Measurements from ENCODE around the gene KIF1C. TPM values are rescaled to one million over a fixed set of nuclear protein-coding genes. Genes with fewer than 3 reads are reported as not detected.
A peak's percentile ranks its signal among the peaks of the same experiment; 100 is the strongest.

The KIF1C gene
- total RNA-seq, 6 experiments from 2014 or later = 59.8 to 112 (median 99.3) TPM

DNA sequence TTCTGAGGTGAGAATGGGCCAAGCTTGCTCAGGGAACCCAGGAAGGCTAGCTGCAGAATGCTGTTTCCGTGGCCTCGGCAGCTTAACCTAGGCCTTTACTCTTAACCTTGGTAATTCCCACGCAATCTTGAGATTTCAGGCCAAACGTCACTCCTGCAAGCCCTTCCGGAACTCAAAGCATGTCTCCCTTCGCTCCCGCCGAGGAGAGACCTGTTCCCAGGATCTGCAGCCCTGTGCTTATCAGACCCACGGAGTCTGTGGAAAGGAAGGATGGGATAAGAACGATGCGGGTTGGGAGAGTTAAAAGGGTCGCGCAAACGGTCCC is 80.0 kb downstream of the KIF1C start:
- H3K27me3 ChIP-seq = peaks cover 0 to 3% of the 10 kb centered on the region in 2 donors
- peak overlapping the region in 1 of 3 donors; percentile 3 for H3K27ac ChIP-seq
- ATAC-seq (peak in 2 of 4 donors; percentile 20 to 28), DNase-seq (no peak)
- no peaks in the 10 kb centered on the region for H3K9me3 ChIP-seq
- no peak for TF ChIP-seq POLR2A (IDR thresholded peaks at IDR 0.05)
- TF ChIP-seq CTCF (IDR thresholded peaks at IDR 0.05) = no peak
- WGBS (ENCODE audit: insufficient coverage, low coverage, low lambda C conversion rate, missing lambda C conversion rate) = 24% methylated on average over 8 of the region's 14 CpGs
- peak overlapping the region; percentile 55 to 64 (median 61) for H3K4me3 ChIP-seq
- intact Hi-C loops (cut with DNase I) = no loop called here
- no peaks in the 10 kb centered on the region for H3K36me3 ChIP-seq
- peaks cover 0 to 4% (median 0%) of the 10 kb centered on the region in 4 donors for H3K4me1 ChIP-seq

Small RNAs within 50 kb of the gene (microRNA-seq; reads per million reads assigned to microRNA genes)
- 0 reads per million in 2 donors for gene MIR6864
- 0 reads per million in 2 donors for gene MIR6865

Small RNAs within 50 kb of the gene (small RNA-seq; reads per million reads assigned to genes)
- gene MIR6864 (0 to 0.10 reads per million in 2 experiments), gene MIR6865 (0 reads per million in 2 experiments)

Other genes with a start within 250 kb of the KIF1C start
- 100 to 1,000 TPM in 3 of 6 experiments, 10 to 100 TPM in 3; 67.1 to 215 (median 112) TPM for gene TM4SF5, start 226.1 kb upstream of the KIF1C start, total RNA-seq
- 10 to 100 TPM in 1 of 6 experiments, 1 to 10 TPM in 5; 3.5 to 12.3 (median 5.2) TPM for gene VMO1, start 211.6 kb upstream of the KIF1C start, total RNA-seq
- gene GLTPD2, start 209.0 kb upstream of the KIF1C start, total RNA-seq = 10 to 100 TPM; 20.6 to 97.4 (median 60.9) TPM
- gene PSMB6, start 201.8 kb upstream of the KIF1C start, total RNA-seq = 100 to 1,000 TPM in 2 of 6 experiments, 10 to 100 TPM in 4; 68.8 to 136 (median 75.7) TPM
- 10 to 100 TPM in 3 of 6 experiments, 1 to 10 TPM in 3; 8.2 to 27.3 (median 10.8) TPM for gene PLD2, start 190.8 kb upstream of the KIF1C start, total RNA-seq
- 10 to 100 TPM; 20.3 to 42.5 (median 28.0) TPM for gene MINK1, start 164.6 kb upstream of the KIF1C start, total RNA-seq
- gene C17orf107, start 98.4 kb upstream of the KIF1C start, total RNA-seq = 1 to 10 TPM; 1.6 to 4.0 (median 3.2) TPM
- 1 to 10 TPM; 1.4 to 2.9 (median 2.0) TPM for gene CHRNE, start 94.9 kb upstream of the KIF1C start, total RNA-seq
- under 1 TPM in 3 of 6 experiments, not detected in 3; 0.13 to 0.20 (median 0.15) TPM for gene GP1BA, start 65.7 kb upstream of the KIF1C start, total RNA-seq
- 10 to 100 TPM; 32.6 to 64.2 (median 41.0) TPM for gene SLC25A11, start 57.9 kb upstream of the KIF1C start, total RNA-seq
- gene RNF167, start 57.7 kb upstream of the KIF1C start, total RNA-seq = 10 to 100 TPM; 52.1 to 73.5 (median 57.5) TPM
- 1,000 to 10,000 TPM in 1 of 6 experiments, 100 to 1,000 TPM in 5; 221 to 1,037 (median 292) TPM for gene PFN1, start 49.4 kb upstream of the KIF1C start, total RNA-seq
- 10 to 100 TPM; 54.7 to 69.8 (median 58.7) TPM for gene ENO3, start 46.8 kb upstream of the KIF1C start, total RNA-seq
- 10 to 100 TPM; 22.3 to 33.9 (median 26.4) TPM for gene SPAG7, start 30.1 kb upstream of the KIF1C start, total RNA-seq
- 10 to 100 TPM; 15.3 to 21.1 (median 17.7) TPM for gene CAMTA2, start 10.3 kb upstream of the KIF1C start, total RNA-seq
- gene INCA1, start 428 bp upstream of the KIF1C start, total RNA-seq = 1 to 10 TPM in 2 of 6 experiments, under 1 TPM in 3, not detected in 1; 0.83 to 1.3 (median 0.97) TPM
- under 1 TPM in 2 of 6 experiments, not detected in 4; 0.13 to 0.20 TPM for gene SLC52A1, start 37.5 kb downstream of the KIF1C start, total RNA-seq
- 1 to 10 TPM in 1 of 6 experiments, under 1 TPM in 5; 0.51 to 1.6 (median 0.87) TPM for gene ZFP3, start 80.5 kb downstream of the KIF1C start, total RNA-seq
- 1 to 10 TPM; 3.3 to 5.0 (median 4.5) TPM for gene ZNF232, start 113.9 kb downstream of the KIF1C start, total RNA-seq
- under 1 TPM in 2 of 6 experiments, not detected in 4; 0.02 to 0.07 TPM for gene USP6, start 118.1 kb downstream of the KIF1C start, total RNA-seq
- 1 to 10 TPM; 1.2 to 3.8 (median 2.2) TPM for gene ZNF594, start 193.9 kb downstream of the KIF1C start, total RNA-seq
- 1 to 10 TPM; 1.0 to 9.9 (median 3.2) TPM for gene SCIMP, start 236.9 kb downstream of the KIF1C start, total RNA-seq

Data from right lobe of liver (tissue), 6 donors.